SHP77 (cell line): ENCODE measurements around the gene OR8G5.
"Not testable (repeated sequence)": the region's sequence is repeated elsewhere in the genome, so short reads cannot be mapped to it uniquely, and the experiment has no call there.

Experiments used
- DNase-seq, 2 experiments: peaks; one replicate each; lab custom pipeline; 2025; lab: John Stamatoyannopoulos, UW

Gene OR8G5, protein sequence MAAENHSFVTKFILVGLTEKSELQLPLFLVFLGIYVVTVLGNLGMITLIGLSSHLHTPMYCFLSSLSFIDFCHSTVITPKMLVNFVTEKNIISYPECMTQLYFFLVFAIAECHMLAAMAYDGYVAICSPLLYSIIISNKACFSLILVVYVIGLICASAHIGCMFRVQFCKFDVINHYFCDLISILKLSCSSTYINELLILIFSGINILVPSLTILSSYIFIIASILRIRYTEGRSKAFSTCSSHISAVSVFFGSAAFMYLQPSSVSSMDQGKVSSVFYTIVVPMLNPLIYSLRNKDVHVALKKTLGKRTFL

GRCh38 chr11:124256076-124256475, at the start of gene OR8G5:
OR8G5 (plus strand) TSS chr11:124256376; CDS start chr11:124264932, 8,556 bp downstream.
- no peak for DNase-seq

DNA sequence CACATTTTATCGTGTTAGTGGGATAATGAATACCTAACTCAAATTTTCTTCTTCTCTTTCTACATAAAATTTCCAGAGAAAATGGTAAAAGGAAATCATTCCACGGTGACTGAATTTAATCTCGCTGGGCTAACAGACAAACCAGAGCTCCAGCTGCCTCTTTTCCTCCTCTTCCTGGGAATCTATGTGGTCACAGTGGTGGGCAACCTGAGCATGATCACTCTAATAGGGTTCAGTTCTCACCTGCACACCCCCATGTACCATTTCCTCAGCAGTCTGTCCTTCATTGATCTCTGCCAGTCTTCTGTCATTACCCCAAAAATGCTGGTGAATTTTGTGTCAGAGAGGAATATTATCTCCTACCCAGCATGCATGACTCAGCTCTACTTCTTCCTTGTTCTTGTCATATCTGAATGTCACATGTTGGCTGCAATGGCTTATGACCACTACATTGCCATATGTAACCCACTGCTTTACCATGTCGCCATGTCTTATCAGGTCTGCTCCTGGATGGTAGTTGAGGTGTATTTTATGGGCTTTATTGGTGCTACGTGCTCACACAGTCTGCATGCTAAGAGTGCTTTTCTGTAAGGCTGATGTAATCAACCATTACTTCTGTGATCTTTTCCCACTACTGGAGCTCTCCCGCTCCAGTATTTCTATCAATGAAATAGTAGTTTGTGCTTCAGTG, 48.9 kb upstream of the OR8G5 start:
- DNase-seq: no peak

DNA sequence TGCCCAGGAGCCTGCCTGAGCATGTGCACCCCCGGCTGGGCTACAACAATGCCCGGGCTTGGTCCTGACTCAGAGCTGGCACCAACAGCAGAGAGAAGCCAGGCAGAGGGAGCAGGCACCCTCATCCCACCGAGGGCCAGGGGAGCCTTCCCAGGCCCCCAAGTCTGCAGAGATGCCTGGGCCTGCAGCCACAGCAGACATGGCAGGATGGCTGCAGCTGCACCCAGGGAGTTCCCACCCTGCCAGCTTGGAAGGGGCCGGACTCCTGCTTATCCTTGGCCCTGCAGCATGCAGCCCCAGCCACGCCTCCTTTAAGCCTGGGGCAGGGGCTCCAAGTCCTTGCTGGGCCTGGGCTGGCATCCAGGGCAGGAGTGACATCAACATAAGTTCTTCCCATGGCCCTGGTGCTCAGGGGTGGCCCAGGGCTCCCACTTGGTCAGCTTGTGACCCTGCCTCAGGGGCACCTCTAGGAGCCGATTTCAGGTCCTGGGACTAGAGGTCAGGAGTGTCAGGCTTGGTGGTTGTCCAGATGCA, 46.3 kb upstream of the OR8G5 start:
- DNase-seq: no peak

DNA sequence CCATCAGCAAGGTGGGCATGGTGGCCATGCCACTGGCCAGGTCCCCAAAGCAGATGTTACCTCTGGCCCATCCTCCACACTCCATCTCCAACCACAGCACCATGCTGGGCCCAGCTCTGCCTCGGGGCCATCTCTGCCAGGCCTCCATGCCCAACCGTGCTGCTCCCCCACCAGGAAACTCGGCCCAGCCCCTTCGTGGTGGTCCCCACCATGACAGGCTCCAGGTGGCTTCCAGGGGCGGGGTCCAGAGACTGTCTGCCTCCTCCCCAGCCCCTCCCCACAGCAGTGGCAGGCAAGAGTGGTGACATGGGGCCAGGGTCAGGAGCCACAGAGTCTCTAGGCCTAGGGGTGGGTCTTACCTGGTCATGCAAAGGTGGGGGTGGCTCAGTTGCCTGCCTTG, 45.8 kb upstream of the OR8G5 start:
- no peak for DNase-seq

DNA sequence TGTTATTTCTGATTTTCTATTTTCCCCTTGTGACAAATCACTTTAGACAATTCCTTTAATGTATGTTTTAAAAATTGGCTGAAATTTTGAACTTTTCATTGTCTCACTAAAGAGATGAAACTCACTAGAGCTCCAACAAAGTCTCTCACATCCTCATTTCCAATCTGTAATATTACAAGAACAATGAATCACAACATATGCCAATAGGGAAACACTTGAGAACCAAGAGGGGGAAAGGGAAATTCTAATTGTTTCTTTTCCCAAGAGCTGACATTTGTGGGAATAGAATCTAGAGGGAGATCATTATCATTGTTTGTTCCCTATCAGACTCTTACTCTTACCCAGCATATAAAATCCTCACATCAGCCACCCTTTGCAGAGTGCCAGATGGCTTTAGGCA, 44.9 kb upstream of the OR8G5 start:
- DNase-seq: no peak

GRCh38 chr11:124214027-124214426, 42.1 kb upstream of the OR8G5 start:
- DNase-seq: no peak

DNA sequence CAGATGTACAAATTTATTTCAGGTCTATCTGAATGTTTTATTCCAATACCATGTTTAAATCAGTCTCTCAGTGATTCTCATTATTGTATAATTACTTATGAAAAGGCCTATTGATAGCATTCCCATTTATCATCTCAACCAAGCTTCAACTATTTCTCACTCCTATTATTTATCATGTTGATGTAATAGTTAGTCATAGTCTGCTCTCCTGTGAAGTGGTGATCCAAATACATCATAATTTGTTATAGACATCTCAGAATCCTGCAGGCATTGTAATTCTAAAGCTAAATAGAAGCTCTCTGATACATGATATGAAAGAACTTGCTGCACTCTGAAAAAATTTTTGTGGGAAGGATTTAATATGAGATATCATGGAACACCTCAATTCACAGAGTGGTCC, 37.0 kb upstream of the OR8G5 start:
- no peak for DNase-seq

DNA sequence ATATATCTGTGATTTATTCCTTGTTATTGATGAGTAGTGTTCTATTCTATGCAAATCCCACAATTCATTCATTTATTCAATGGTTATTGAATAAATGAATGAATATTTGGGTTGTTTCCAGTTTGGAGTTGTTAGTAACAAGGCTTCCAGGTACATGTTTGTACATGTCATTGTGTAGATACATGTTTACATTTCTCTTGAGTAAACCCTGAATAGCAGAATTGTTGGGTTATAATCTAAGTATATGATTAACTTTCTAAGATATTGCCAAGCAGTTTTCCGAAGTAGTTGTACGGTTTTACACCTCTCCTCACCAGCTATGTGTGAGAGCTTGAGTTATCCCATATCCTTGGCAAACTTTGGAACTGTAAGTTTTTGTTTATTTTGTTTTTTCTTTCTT, 33.8 kb upstream of the OR8G5 start:
- no peak for DNase-seq

DNA sequence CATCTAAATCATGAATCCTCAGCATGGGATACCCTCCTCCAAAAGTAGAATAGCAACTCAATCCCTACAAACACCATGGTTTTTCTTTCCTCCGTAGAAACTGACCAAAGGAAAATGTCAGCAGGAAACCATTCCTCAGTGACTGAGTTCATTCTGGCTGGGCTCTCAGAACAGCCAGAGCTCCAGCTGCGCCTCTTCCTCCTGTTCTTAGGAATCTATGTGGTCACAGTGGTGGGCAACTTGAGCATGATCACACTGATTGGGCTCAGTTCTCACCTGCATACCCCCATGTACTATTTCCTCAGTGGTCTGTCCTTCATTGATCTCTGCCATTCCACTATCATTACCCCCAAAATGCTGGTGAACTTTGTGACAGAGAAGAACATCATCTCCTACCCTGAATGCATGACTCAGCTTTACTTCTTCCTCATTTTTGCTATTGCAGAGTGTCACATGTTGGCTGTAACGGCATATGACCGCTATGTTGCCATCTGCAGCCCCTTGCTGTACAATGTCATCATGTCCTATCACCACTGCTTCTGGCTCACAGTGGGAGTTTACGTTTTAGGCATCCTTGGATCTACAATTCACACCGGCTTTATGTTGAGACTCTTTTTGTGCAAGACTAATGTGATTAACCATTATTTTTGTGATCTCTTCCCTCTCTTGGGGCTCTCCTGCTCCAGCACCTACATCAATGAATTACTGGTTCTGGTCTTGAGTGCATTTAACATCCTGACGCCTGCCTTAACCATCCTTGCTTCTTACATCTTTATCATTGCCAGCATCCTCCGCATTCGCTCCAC, 31.4 kb upstream of the OR8G5 start:
- not testable (repeated sequence) for DNase-seq

GRCh38 chr11:124225471-124225870, 30.7 kb upstream of the OR8G5 start:
- DNase-seq: no peak

DNA sequence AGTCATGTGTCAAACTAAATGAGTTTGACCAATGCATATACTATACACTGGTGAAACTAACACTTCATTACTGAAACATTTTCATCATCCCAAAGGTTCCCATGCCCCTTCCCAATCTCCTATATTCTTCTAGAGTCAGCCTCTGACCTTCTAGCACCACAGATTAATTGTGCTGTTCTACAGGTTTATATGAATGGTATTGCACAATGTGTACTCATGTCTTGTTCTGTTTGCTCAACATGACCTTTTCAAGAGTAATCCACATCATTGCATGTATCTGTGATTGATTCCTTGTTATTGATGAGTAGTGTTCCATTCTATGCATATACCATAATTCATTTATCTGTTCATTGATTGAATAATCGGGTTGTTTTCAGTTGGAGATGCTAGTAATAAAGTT, 22.8 kb upstream of the OR8G5 start:
- DNase-seq: peak; percentile 67 to 75

GRCh38 chr11:124238512-124238911, 17.7 kb upstream of the OR8G5 start:
- no peak for DNase-seq

- DNase-seq: no peak
Observed at GRCh38 chr11:124240621-124241397, 15.4 kb upstream of the OR8G5 start, which contains the start of gene OR8G1. OR8G1 (plus strand) TSS chr11:124241095; CDS start chr11:124249676, 8,581 bp downstream.

DNA sequence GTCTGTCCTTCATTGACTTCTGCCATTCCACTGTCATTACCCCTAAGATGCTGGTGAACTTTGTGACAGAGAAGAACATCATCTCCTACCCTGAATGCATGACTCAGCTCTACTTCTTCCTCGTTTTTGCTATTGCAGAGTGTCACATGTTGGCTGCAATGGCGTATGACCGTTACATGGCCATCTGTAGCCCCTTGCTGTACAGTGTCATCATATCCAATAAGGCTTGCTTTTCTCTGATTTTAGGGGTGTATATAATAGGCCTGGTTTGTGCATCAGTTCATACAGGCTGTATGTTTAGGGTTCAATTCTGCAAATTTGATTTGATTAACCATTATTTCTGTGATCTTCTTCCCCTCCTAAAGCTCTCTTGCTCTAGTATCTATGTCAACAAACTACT, 6.3 kb upstream of the OR8G5 start:
- not testable (repeated sequence) for DNase-seq

DNA sequence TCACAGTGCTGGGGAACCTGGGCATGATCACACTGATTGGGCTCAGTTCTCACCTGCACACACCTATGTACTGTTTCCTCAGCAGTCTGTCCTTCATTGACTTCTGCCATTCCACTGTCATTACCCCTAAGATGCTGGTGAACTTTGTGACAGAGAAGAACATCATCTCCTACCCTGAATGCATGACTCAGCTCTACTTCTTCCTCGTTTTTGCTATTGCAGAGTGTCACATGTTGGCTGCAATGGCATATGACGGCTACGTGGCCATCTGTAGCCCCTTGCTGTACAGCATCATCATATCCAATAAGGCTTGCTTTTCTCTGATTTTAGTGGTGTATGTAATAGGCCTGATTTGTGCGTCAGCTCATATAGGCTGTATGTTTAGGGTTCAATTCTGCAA, 8.9 kb downstream of the OR8G5 start:
- DNase-seq: not testable (repeated sequence)

- DNase-seq: not testable (repeated sequence)
Observed at GRCh38 chr11:124270886-124271285, 14.7 kb downstream of the OR8G5 start.

DNA sequence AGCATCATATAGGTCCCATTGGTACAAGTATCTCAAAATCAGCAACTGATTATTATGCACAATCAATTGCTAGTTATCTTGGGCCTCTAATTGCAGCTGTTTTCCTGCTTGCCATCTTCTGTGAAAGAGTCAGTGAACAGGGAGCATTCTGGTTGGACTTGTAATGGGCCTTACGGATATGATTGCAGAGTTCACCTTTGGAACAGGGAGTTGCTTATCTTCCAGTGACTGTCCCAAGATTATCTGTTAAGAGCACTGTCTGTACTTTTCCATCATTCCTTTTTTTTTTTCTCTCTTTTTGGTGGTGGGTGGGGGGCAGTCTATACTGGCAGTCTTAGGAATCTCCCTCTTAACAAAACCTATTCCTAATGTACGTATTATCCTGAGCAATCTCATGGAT, 17.8 kb downstream of the OR8G5 start:
- DNase-seq: no peak

- no peak for DNase-seq
Observed at GRCh38 chr11:124276081-124276480, 19.9 kb downstream of the OR8G5 start.

GRCh38 chr11:124277207-124277606, 21.0 kb downstream of the OR8G5 start:
- no peak for DNase-seq

- DNase-seq: no peak
Observed at GRCh38 chr11:124277804-124278203, 21.6 kb downstream of the OR8G5 start.

DNA sequence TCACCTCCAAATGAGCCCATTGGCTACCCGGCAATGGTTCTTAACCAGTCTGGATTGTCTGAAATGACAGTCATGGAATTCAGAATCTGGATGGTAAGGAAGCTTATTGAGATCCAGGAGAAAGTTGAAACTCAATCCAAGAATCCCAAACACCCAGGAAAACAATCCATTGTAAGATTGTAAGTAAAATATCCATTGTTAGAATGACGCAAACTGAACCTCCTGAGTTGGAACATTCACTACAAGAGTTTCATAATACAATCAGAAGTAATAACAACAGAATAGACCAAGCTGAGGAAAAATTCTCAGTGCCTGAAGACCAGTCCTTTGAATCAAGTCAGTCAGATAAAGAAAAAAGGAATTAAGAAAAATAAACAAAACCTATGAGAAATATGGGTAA, 22.1 kb downstream of the OR8G5 start:
- no peak for DNase-seq
